HL-60/S4 treated with phorbol 12-myristate 13-acetate at 8.2 ng/mL for 4 days and 3 days (cell line): ENCODE results near the gene GRID1.
"Not testable (repeated sequence)": the region's sequence is repeated elsewhere in the genome, so short reads cannot be mapped to it uniquely, and the experiment has no call there.

Source experiments
- in situ Hi-C: fragments of 300-500 bp; cut with MboI; formaldehyde crosslinking; loops from 2 replicates; pipeline ENCODE4 v1.15.0; 2022; ENCODE audit warnings: low sequenced_read_pairs

The GRID1 gene

DNA sequence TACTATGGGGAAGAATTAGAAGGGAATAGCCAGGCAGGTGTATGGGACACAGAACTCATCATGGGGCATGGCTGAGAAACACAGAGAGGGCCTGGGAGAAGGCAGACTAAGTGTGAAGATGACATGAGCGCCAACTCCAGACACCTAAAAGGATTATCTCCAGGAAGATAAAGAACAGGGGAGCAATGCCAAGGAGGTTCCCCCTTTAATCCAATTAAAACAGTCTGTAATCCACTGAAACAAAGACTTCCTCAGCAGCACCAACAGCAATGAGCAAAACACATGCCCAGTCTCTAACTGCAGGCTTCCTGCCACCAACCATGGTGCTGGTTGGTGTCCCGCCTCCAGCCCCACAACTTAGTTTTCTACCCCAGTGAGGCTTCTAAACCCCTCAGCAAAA lies 108.9 kb downstream of the GRID1 start:
- in situ Hi-C loops, result no loop called here

DNA sequence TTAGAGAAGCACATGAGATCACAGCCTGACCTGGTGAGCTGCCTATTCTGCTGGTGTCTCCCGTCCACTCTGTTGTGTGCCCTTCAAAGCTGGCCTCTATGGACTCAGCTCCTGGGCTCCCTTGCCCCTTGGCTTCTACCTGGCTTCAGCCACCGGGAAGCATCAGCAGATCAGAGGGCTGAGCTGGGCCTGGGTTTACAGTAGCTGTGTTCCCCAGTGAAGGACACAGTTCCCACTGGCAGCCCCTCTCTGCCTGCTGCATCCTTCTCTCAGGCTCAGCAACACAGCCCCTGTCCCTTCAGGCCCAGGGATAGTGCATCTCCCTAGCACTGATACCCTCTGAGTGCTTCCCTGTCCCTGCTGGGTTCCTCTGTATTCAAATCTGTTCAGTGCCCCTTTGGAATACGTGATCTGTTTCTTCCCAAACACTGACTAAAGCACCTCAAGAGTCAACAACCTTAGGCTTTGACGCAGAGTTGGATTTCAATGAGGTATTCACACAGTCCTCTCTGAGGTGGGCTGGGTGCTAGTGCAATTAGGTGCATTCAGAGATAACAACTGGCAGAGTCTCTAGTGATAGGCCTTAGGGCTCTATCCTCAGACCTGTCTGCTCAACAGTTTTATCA lies 109.8 kb downstream of the GRID1 start:
- in situ Hi-C loops, result no loop called here

DNA sequence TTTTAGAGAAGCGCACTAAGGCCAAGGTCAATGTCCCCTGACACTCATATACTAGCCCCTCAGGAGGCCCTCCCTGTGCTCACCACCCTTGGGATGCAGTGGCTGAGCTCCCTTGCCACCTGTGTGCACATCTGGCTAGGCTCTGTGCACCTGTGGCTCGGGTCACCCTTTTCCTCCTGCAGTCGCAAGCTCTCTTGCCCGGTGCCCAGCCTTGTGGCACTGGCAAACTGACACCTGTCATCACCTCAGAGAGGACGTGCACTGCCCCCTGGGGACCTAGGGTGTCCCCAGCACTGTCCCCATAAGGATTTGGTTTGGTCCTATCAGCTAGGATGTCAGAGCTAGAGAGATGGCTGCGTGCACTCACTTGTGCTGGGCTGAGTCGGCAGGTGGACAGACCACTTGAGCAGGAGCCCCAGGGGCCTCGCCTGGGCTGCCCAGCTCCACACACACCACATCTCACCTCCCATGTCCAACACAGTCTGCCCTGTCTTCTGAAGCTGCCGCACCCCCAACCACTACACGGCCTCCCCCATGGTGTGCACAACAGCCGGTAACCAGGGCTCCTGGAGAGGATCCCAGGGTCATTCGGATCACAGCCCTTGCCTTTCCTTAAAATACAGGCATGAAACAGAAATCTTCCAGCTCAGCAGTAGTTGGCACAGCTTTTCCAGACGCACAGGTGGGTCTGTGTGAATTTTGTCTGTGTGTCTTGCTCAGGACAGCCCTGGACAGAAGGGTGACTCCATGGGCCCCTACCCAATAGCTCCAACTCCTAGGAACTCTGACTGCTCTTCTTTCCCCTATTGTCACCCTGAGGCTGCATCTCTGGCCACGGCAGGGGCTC lies 111.0 kb downstream of the GRID1 start:
- in situ Hi-C loops, result no loop called here

DNA sequence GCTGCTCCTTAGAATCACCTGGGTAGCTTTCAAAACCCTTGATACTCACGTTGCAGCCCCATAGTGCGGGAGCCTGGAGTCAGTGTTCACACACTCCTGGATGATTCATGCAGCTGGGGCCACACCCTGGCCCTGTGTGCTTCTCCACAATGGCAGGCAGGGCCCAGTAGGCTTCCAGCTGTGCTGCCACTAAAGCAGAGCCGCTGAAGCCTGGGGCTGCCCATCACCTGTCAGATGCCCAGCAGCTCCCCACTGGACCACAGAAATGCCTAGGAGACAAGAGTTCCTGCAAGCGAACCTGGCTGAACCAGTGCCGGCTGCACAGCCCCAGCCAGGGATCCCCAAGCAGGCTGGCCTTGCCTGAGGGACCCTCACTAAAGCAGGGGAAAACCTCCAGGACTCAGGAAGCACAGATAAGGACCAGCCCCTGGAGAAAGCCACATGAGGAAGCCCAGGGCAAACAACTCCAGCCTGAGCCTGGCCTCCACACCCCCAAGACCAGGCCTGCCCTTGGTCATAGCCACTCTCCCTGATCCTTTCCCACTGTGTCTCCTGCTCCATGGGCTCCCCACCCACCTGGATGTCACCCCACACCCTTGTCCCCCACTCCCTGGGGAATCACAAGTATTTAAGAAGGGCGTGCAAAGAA lies 111.9 kb downstream of the GRID1 start:
- in situ Hi-C loops, result no loop called here

DNA sequence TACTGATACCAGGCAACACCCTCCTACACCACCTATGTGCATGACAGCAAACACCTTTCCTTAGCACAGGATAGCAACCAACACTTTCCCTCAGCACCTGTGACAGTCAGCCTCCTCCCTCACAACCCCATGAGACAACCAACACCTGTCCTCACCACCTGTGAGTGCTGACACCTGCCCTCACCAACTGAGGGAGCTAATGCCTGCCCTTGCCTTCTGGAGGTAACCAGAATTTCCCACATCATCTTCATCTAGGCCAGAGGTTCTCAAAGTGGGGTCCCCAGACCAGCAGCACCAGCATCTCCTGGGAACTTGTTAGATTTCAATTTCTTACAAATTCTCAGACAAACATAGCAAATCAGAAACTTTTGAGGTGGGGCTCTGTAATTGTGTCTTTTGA lies 112.5 kb downstream of the GRID1 start:
- in situ Hi-C loops, result no loop called here

DNA sequence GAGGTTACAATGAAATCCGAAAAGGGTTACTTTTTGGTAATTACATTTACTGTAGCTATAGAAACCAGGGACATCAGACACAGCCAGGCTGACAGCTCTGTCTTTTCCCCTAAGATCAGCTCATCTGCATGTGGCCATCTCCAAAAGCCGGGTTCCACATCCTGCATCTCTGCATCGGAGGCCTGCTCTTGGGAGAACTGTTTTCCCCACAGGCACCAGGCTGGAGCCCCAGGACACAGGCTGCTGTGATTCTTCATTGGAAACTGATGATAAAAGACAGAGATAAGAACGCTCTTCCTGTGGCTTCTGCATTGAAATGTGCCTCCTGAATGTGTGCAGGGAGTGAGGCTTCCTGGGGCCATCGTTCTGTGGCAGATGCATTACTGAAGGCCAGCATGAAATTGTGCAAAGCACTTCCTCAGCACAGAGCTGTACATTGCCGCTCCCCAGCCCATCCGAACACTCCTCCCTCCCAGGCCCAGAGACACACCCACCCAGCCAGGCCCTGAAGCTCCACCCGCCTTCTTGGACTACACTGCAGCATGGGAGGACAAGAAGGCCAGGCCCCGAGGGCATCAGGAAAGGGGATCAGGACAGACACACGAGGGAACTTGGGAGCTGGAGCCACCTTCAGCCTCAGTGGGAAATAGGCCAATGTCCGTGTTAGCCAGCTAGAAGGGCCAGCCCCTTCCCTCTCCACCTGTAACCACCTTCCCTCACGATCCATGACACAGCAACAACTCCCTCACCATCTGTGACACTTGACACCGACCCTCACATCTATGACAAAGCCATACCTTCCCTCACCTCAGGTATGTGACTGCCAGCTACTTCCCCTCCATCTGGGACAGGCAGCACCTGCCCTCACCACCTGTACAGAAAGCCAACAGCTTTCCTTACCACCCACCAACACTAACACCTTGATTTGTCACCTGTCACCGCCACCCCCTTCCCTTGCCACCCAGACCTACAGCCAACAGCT lies 113.2 kb downstream of the GRID1 start:
- in situ Hi-C loops, result no loop called here

DNA sequence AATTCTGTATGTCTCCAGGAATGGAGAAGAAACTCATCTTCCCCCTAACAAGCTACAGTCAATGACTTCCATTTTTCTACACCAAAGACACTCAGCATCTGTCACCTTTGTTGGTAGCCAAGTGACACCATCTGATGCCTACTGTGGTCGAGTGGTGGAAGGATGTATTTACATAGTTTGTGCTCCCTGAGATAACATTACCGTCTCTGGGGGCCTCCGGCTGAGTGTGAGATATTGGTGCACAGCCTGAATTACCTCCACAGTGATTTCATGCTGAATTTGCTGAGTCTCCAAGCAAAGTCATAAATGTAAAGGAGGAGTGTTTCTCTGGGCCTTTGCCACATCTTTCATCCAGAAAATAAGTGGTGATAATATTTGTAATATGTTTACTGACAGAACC lies 114.0 kb downstream of the GRID1 start:
- in situ Hi-C loops, result no loop called here

DNA sequence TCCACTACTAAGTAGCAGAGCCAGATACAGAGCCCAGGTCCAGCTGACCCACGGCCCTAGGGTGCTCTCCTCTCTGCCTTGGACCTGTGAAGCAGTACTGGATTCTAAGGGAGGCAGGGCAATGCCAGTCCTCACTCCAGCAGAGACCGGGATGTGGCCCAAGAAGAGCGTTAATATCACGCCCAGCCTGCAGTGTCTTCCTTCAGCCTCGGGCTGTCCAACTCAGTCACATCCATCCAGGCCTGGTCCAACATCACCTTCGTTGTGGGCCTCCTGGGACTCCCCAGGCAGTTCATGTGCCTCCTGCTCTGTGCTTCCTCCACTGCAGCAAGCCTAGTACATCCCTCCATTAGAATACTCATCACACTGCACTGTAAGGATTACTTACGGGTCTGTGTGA lies 114.5 kb downstream of the GRID1 start:
- in situ Hi-C loops, result no loop called here

DNA sequence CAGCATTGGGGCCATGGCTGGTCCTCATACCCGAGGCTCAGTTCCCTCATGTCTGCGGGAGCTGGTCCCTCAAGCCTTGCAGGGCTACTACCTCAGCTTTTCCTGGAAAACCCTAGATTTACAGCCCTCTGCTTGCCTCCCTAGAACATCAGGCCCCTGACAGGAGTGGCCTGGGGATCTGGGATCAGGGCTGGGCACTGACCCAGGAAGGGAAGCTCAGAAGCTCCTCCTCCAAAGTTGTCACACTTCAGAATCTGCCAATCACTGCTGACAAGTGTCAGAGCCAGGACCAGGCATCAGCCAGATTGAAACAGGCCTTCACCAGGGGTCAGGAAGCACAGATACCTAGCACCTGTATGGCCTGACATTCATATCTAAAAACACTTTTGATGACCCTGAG lies 115.2 kb downstream of the GRID1 start:
- in situ Hi-C loops, result no loop called here

DNA sequence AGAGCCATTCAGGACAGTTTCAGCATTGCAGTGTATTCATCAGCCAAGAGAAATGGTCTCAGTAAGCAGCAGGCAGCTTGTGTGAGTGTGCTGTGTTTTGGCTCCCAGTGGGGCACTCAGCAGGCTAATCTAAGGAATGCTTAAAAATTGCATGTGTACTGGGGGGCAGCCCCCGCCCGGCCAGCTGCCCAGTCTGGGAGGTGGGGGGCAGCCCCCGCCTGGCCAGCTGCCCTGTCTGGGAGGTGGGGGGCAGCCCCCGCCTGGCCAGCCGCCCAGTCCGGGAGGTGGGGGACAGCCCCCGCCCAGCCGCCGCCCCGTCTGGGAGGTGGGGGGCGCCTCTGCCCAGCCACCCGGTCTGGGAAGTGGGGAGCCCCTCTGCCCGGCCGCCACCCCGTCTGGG lies 116.2 kb downstream of the GRID1 start:
- in situ Hi-C loops, result no loop called here

DNA sequence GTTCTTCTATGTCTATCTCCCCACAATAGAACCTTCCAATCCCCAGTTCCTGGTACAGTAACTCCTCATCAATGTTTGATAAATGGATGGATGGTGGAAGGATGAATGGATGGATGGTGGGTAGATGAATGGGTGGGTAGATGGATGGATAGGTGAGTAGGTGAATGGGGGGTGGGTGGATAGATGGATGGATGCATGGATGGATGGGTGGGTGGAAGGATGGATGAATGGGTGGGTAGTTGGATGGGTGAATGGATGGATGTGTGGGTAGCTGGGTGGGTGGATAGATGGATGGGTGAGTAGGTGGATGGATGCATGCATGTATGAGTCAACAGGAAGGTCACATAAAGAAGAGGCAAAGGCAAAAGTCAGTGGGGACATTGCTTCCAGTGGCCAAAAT lies 116.8 kb downstream of the GRID1 start:
- in situ Hi-C loops, result no loop called here

DNA sequence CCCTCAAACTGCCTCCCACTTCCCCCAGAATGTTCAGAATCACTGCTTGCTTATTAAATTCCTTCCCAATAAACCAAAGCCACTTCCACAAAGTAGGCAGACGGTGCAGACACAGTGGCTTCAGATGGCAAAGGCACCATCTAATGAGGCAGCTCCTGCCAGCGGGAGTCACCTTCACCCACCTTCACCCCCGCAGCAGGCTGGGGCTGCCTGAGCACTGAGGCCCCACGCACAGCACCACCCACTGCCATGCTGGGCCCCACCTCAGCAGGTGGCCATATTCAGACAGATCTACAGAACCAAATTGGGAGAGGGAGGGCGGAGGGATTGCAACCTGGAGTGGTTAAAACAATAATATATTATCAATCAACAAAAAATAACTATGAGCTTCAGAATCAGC lies 118.5 kb downstream of the GRID1 start:
- in situ Hi-C loops, result no loop called here

DNA sequence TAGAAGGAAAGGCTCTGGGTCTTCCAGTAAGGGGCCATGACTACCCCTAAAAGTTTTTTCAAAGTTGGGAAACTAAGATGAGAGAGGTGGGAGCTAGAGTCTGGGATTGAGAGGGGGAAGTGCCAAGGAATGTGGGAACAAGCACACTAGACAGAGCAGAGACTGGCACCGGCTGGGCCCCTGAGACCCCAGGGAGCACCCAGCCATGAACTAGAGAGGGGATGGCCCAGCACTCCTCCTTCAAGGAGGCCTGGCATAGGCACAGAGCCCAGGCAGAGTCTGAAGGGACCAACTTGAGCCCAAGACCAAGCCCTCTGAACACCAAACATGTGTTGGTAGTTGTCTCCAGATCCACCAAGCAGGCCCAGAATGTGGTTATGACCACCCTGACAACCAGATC lies 119.0 kb downstream of the GRID1 start:
- in situ Hi-C loops, result no loop called here

DNA sequence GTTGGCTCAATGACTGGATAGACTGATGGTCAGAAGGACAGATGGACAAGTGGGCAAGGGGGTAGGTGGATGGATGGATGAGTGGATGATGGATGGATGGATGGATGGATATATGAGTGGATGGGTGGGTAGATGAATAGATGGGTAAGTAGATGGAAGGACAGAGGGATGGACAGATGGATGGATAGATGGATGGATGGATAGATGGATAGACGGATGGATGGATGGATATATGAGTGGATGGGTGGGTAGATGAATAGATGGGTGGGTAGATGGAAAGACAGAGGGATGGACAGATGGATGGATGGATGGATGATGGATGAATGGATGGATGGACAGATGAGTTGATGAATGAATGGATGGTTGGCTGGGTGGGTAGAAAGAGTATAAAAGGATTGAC lies 119.5 kb downstream of the GRID1 start:
- in situ Hi-C loops, result no loop called here

DNA sequence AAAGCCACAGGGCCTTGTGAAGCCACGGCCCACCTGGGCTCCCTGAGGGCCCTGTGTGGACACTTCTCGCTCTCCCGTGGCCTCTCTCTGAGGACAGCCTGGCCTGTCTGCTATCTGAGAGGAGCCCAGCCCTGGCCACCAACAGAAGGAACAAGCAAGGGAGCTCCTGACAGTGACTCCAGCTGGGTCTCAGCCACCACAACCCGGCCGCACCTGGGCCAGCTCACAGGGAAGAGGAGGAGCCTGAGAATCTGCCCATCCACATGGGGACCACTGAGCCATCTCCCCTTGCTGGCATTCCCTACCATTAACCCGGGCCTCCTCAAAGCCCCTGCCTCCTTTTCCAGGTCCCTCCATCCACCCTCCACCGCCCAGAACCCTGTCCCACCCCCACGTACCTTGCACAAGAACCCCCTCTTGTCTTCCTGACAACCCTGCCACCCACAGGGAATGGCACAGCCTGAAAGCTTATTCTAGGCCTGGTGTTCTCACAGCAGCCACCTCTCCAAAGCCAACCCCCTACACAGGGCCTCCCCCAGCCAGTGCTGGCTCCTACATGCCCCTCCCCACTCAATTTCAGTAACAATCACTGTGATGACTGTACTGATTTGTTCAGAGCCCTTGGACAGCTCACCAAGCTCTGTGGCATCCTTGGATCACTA lies 120.2 kb downstream of the GRID1 start:
- in situ Hi-C loops, result no loop called here

DNA sequence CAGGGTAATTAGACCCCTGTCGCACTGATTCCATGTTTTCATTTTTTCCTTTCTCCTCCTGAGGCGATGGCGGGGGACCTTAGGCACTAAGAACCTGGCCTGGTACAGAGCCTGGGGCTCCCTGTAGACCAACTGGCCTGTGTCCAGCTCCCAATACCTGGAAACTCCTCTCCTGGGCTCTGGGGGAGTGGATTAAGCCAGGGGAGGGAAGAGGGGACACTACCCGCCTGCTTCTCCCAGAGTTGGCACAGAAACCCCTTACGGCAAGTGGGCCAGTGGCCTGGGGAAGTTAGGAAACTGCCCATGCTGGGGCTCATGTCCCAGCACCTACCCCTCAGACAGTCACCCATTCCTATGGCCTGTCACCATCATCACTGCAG lies 121.6 kb downstream of the GRID1 start:
- in situ Hi-C loops, result no loop called here

DNA sequence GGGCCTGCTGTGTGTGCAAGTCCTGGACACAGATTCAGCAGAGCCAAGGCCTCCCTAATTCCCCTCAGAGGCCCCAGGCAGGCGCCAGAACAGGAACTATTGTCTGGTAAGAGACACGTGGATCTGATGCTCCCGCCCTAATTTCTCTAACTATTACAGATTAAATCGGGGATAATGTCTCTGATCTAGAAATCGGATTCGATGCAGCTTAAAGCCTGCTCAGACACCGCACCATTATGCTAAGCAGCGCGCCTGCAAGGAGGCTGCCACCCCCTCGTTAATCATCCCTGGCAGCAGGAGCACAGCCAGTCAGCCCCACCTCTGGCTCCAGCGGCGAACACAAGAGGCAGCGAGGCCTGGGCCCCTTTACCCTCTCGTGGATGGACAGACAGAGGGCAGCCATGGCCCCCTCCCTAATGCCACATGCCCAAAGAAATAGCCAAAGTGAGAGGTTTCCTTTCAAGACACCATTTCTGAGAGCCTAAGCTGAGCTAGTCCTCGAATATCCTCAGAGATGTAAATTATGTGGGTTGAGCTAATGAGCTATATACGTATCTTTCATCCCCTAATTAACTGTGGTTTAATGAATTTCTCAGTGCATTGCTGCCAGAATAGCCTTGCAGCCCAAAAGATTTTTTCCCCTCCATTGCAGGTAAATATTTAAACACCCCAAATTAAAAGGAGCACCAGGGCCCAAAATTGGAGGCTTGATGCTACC lies 122.1 kb downstream of the GRID1 start:
- in situ Hi-C loops, result no loop called here

DNA sequence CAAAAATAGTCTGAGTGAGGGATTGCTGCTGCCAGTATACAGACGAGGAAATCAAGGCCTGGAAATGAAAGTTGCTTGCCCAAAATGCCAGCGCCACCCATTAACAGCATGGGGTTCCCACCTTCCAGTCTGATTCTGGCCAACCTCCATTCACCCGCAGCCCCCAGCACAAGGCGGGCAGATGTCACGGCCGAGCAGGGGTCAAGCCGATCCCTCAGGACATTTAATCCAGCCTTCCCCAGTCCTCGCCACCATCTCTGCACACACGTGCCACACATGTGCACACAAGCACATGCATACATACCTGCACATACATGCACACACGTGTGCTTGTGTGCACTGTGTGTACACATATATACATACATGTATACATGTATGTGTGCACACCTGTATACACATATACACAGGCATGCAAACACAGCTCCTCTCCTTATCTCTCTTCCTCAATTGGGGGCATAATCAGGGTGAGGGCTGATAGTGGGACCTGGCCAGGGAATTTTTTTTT lies 122.9 kb downstream of the GRID1 start:
- in situ Hi-C loops, result no loop called here

DNA sequence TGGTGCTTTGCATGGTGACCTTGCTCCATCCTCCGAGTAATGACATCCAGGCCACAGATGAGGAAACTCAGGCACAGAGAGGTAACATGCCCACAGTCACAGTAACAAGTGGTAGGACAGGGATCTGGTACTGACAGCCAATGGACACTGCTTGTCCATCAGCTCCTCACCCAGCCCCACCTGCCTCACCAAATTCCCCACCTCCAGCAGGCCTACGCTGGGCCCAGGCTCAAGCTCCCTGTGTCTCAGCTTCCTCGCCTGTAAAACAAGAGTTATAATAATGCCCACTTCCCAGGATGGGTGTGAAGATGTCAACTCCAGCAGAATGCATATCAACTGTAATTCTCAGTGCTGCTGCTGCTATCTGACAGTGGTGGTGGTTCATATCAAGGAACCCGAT lies 123.8 kb downstream of the GRID1 start:
- in situ Hi-C loops, result no loop called here

DNA sequence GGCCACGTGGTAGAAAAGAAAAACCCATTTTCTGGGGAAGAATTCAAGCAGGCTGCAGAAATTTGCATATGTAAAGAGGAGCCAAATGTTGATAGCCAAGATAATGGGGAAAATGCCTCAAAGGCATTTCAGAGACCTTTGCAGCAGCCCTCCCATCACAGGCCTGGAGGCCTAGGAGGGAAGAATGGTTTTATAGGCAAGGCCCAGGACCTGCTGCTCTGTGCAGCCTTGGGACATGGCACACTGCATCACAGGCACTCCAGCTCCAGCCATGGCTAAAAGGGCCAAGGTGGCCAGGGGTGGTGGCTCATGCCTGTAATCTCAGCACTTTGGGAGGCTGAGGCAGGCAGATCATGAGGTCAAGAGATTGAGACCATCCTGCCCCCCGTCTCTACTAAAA lies 128.5 kb downstream of the GRID1 start:
- in situ Hi-C loops, result not testable (repeated sequence)
